GM19463 (cell line): ENCODE results near the gene NHLRC3.
"Not testable (repeated sequence)": the region's sequence is repeated elsewhere in the genome, so short reads cannot be mapped to it uniquely, and the experiment has no call there.

ENCODE experiments used
- ATAC-seq: cut with Tn5 transposase; IDR thresholded peaks from one replicate; pipeline ENCODE4 v1.9.1; 2021; ENCODE audit warnings: mild to moderate bottlenecking, moderate library complexity; ENCODE audit not compliant: unreplicated experiment

The NHLRC3 gene

DNA sequence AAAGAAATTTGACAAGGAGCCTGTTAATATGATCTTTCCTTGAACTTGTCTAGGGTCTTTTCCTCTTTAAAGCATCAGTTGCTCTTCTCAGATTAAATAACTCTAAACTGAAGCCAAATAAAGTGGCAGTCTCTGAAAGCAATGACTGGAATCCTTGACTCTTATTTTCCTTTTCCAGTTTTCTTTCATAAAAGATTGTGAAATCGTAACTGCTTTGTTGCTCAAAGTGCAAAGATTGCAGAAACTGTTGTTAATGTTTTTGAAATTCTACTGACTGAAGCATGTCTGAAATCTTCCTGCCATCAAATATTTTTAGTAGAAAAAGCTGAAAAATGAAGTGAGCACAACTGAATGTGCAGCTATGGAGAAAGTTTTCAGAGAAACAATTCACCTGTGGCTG, 1.9 kb downstream of the NHLRC3 start:
- ATAC-seq, result no peak

- ATAC-seq, result peak; percentile 71
Measured at GRCh38 chr13:39044536-39044935, 6.3 kb downstream of the NHLRC3 start.

DNA sequence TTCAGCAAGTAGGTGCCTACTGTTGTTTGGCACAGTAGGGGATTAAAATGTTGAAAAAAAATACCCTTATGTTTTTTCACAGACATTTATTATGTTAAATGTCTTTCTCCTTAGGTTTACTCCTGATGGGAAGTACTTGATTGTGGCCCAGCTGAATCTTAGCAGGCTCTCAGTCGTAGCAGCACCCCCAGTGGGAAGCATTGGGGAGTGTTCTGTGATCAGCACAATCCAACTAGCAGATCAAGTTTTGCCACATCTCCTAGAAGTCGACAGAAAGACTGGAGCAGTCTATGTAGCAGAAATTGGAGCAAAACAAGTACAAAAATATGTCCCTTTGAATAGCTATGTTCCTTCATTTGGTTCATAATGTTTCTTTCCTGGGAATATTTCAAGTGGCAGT, 9.3 kb downstream of the NHLRC3 start:
- no peak for ATAC-seq

DNA sequence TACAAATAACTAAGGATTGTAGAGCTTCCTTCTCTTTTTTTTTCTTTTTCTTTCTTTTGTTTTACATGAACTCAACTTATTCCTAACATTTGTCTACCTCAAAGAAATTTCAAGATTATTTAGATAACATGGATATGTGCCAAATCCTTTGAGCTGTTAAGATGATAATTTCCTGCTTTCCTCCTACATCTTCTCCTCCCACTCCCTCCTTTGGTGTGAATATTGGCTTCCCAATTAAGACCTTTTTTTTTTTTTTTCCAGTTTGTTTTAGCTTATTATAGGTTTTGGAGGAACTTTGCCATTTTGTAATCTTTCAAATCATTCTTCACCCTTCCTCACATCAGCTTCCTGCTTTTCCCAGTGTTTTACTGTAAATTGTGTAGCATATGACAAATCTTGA, 10.6 kb downstream of the NHLRC3 start:
- no peak for ATAC-seq

DNA sequence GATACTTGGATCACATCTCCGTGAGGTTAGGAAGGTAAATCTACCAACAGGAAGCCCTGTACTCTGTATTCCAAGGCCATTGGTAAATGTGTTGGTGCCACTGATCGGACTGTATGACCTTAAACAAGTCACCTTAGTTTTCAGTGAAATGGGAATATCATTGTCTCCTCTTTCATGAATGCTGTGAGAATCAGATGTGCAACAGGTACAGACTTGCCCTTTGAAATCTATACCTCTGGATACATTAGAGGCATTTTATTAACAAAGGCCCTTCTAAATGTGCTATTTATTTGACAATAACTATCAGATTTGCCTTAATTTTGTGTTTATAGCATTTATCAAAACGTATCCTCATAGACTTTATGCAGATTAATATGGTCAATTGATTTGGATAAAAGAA, 11.0 kb downstream of the NHLRC3 start:
- ATAC-seq, result no peak

- no peak for ATAC-seq
Measured at GRCh38 chr13:39051157-39051556, 12.9 kb downstream of the NHLRC3 start.

DNA sequence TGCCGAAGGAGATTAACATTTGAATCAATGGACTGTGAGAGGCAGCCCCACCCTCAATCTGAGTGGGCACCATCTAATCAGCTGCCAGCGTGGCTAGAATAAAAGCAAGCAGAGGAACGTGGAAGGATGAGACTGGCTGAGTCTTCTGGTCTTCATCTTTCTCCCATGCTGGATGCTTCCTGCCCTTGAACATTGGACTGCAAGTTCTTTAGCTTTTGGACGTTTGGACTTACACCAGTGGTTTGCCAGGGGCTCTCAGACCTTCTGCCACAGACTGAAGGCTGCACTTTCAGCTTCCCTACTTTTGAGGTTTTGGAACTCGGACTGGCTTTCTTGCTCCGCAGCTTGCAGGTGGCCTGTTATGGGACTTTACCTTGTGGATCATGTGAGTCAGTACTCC, 14.7 kb downstream of the NHLRC3 start:
- no peak for ATAC-seq

DNA sequence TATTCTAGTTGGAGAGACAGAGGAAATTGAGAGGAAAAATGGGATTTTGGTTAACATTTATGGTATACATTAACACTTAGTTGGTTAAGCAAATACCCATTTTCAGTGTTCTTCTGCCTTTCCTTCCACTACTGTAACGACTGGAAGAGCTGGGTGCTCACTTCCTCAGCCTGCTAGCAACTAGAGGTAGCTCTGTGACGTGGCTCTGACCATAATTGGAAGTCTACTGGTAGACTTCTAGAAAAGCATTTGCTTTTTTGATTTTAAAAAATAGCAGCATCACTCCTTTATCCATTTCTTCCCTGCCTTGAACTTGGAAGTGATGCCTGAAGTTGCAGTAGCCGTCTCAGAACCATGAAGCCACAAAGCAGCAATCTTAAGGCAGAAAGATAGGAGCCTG, 15.9 kb downstream of the NHLRC3 start:
- no peak for ATAC-seq

DNA sequence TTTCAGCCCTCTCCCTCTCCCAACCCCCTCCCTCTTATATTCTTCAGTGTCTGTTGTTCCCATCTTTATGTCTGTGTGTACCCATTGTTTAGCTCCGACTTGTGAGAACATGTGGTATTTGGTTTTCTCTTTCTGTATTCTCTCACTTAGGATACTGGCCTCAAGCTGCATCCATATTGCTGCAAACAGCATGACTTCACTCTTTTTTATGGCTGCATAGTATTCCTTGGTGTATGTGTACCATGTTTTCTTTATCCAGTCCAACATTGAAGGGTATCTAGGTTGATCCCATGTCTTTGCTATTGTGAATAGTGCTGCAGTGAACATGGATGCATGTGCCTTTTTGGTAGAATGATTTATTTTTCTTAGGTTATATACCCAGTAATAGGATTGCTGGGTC, 17.8 kb downstream of the NHLRC3 start:
- no peak for ATAC-seq

GRCh38 chr13:39058040-39058439, 19.8 kb downstream of the NHLRC3 start:
- no peak for ATAC-seq

DNA sequence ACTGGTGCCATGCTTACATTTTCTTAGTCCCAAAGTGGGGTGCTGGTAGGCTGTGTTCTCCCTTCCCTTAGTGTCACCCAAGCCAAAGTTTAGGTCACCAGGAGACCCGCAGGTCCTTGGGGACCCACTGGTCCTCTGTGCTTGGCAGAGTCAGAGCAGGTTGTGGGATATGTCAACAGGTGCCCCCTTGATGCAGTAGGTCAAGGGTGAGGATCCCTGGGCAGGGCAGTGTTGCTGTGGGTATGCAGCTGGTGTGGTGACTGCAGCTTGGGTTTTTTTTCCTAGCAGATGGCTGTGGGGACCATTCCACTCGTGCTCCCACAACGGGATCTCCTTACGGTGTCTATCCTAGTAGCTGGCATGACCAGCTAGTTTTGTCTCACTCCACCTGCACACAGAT, 23.7 kb downstream of the NHLRC3 start:
- ATAC-seq, result no peak

- ATAC-seq, result no peak
Measured at GRCh38 chr13:39072842-39073241, 34.6 kb downstream of the NHLRC3 start.

DNA sequence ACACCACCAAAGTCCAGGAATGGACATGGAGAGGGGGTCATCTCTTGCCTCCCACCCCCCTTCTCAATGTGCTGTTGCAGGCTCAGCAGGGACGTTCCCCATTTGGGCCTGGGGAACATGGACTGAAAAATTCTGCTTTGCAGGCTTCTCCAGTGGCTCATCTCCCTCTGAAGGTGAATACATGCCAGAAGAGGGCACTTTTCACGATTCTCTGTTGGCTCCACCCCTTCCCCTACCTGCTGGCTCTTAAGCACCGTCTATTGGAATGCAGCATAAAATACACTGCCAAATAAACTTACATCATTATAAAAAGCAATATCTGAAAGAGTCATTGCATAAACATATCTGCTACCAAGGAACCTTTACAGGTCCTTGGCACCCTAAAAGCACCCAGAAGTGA, 35.7 kb downstream of the NHLRC3 start:
- ATAC-seq, result no peak

- ATAC-seq, result not testable (repeated sequence)
Measured at GRCh38 chr13:39086251-39086945, 48.1 kb downstream of the NHLRC3 start.

GRCh38 chr13:39091586-39091985, 53.3 kb downstream of the NHLRC3 start:
- no peak for ATAC-seq

- ATAC-seq, result peak; percentile 73
Measured at GRCh38 chr13:39095500-39095899, 57.2 kb downstream of the NHLRC3 start.

DNA sequence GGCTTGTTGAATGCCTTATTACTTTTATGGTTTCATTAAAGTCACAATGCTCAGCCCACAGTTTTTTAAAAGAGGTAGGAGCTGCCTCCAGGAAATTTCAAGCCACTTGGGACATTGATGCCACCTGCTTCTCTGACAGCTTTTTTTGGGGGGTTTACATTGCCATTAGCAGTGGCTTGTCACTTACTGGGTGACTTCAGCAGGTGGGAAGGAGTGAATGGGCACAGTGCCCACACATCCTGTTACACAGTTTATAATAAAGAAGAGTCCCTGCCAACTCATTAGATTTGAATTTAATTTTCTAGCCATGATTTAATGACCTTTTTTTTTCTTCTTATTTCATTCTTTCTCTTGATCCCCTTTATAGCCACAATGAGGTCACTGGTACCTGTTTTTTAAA, 61.0 kb downstream of the NHLRC3 start:
- no peak for ATAC-seq
